MCF 10A (cell line): ENCODE measurements around the gene ATOH8. TPM values are rescaled to one million over a fixed set of nuclear protein-coding genes. Genes with fewer than 3 reads are reported as not detected.

ENCODE experiments used
- BruUV-seq: library from RNA; stranded (reverse); fragments of 400-500 nt; replicated peaks from 2 replicates; lab custom pipeline; 2021; lab: Mats Ljungman, UMichigan
- CTCF ChIA-PET: fragments of 300-600 bp; sonication (Branson Sonifier 250); formaldehyde crosslinking; extraction: SDS; loops from one replicate; lab custom pipeline; 2021; ENCODE audit warnings: antibody characterized with exemption, inconsistent platforms; lab: Yijun Ruan, JAX
- POLR2A ChIA-PET: fragments of 300-600, 350-650 bp; sonication (Branson Sonifier 250); formaldehyde crosslinking; extraction: SDS; loops from one replicate; lab custom pipeline; 2020; ENCODE audit warnings: antibody characterized with exemption, inconsistent platforms; lab: Yijun Ruan, JAX
- DNase-seq: peaks from one replicate; pipeline ENCODE4 v3.0.0-alpha.2; 2018; ENCODE audit not compliant: unreplicated experiment
- H3K27ac Mint-ChIP-seq: one replicate; pipeline ENCODE4 v1.8.0; 2022; ENCODE audit warnings: mild to moderate bottlenecking, low read depth, mixed read lengths; ENCODE audit not compliant: unreplicated experiment
- H3K27me3 Mint-ChIP-seq: one replicate; pipeline ENCODE4 v1.8.0; 2022; ENCODE audit warnings: mixed read lengths; ENCODE audit not compliant: insufficient read depth, unreplicated experiment
- H3K36me3 Mint-ChIP-seq: one replicate; pipeline ENCODE4 v1.8.0; 2022; ENCODE audit warnings: mild to moderate bottlenecking, moderate library complexity, mixed read lengths; ENCODE audit not compliant: insufficient read depth, unreplicated experiment
- H3K4me1 Mint-ChIP-seq: one replicate; pipeline ENCODE4 v1.8.0; 2022; ENCODE audit warnings: mixed read lengths; ENCODE audit not compliant: insufficient read depth, unreplicated experiment
- H3K4me3 Mint-ChIP-seq: one replicate; pipeline ENCODE4 v1.8.0; 2022; ENCODE audit warnings: mild to moderate bottlenecking, moderate library complexity, mixed read lengths; ENCODE audit not compliant: unreplicated experiment
- H3K9me3 Mint-ChIP-seq: one replicate; pipeline ENCODE4 v1.8.0; 2022; ENCODE audit warnings: mixed read lengths; ENCODE audit not compliant: unreplicated experiment
- intact Hi-C: fragments of 100-400 bp; cut with micrococcal nuclease; formaldehyde crosslinking; loops from 2 replicates; pipeline ENCODE4 v1.14.1; 2022
- total RNA-seq: library from RNA; stranded (reverse); gene quantifications from 2 replicates; pipeline ENCODE4 v1.2.3, GENCODE V29; 2022
- TF ChIP-seq, protein P1 (sequence below): fragments of 200-600 bp; IDR thresholded peaks from one replicate; pipeline ENCODE4 v1.8.0; 2022; ENCODE audit warnings: antibody characterized with exemption, mild to moderate bottlenecking; ENCODE audit not compliant: unreplicated experiment

The ATOH8 gene
- total RNA-seq, 1 experiment from 2014 or later = 0.72 TPM

DNA sequence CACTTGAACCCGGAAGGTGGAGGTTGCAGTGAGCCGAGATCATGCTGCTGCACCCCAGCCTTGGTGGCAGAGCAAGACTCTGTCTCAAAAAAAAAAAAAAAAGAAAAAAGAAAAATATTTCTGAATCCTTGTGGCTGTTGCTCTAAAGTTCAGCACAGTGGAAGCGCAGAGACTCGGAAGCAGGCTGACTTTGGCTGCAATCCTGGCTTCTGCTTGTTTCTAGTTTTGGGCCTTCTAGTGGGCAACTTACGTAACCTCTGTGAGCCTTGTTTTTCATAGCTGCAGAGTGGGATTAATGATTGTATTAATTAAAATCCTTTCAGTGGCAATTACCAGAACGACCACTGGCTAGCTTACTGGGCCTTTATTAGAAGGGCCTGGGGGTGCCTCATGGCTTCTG is 31.3 kb upstream of the ATOH8 start:
- no peaks in the 10 kb centered on the region for H3K4me1 Mint-ChIP-seq
- H3K27ac Mint-ChIP-seq = no peak overlapping the region
- H3K36me3 Mint-ChIP-seq = no peaks in the 10 kb centered on the region
- CTCF ChIA-PET = interaction anchor here (1.1 to 2.4 kb wide), 2 partner anchors 18 to 92 kb away, joined by 4 to 7 read pairs; no protein-coding TSS in a partner anchor
- TF ChIP-seq, protein P1, sequence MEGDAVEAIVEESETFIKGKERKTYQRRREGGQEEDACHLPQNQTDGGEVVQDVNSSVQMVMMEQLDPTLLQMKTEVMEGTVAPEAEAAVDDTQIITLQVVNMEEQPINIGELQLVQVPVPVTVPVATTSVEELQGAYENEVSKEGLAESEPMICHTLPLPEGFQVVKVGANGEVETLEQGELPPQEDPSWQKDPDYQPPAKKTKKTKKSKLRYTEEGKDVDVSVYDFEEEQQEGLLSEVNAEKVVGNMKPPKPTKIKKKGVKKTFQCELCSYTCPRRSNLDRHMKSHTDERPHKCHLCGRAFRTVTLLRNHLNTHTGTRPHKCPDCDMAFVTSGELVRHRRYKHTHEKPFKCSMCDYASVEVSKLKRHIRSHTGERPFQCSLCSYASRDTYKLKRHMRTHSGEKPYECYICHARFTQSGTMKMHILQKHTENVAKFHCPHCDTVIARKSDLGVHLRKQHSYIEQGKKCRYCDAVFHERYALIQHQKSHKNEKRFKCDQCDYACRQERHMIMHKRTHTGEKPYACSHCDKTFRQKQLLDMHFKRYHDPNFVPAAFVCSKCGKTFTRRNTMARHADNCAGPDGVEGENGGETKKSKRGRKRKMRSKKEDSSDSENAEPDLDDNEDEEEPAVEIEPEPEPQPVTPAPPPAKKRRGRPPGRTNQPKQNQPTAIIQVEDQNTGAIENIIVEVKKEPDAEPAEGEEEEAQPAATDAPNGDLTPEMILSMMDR = no peak
- DNase-seq = no peak
- peaks cover 12% of the 10 kb centered on the region for H3K9me3 Mint-ChIP-seq
- no TSS peak for BruUV-seq
- intact Hi-C loops = no loop called here
- H3K27me3 Mint-ChIP-seq = no peaks in the 10 kb centered on the region
- POLR2A ChIA-PET = interaction anchor here (1.0 to 1.2 kb wide), 3 partner anchors 9 to 25 kb away, joined by 3 to 4 read pairs (median 3); no protein-coding TSS in a partner anchor
- H3K4me3 Mint-ChIP-seq = no peak overlapping the region

DNA sequence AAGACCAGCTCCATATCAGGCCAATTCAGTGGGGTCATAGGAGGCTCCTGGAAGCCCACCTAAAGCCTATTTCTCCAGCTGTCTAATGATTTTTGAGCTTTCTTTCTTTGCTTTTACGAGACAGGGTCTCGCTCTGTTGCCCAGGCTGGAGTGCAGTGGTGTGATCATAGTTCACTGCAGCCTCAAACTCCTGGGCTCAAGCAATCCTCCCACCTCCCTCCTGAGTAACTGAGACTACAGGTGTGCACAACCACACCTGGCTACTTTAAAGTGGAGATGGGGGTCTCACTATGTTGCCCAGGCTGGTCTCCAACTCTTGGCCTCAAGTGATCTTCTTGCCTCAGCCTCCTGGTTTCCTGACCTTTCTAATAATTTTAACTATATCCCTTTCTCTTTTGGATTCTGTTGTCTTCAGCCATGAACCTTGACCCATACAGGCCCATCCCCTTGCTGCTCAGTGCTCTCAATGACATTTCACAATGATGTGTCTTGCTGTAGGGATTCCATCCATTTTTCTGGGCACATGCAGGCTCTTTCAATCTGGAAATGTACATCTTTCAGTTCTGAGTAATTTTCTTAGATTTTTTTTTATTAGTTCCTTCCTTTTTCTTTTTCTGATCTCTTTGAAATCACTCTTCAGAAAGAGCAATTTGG is 30.0 kb upstream of the ATOH8 start:
- intact Hi-C loops = no loop called here
- H3K27me3 Mint-ChIP-seq = no peaks in the 10 kb centered on the region
- POLR2A ChIA-PET = interaction anchor here (1.0 to 1.2 kb wide), 5 partner anchors 11 to 97 kb away, joined by 3 to 4 read pairs (median 3); no protein-coding TSS in a partner anchor
- TF ChIP-seq, protein P1 = no peak
- no peak overlapping the region for H3K4me3 Mint-ChIP-seq
- CTCF ChIA-PET = interaction anchor here (1.0 to 3.8 kb wide), 10 partner anchors 11 to 90 kb away, joined by 3 to 50 read pairs (median 8); no protein-coding TSS in a partner anchor
- DNase-seq = no peak
- H3K36me3 Mint-ChIP-seq = no peaks in the 10 kb centered on the region
- H3K27ac Mint-ChIP-seq = peak overlapping the region; percentile 1
- BruUV-seq = no TSS peak
- H3K4me1 Mint-ChIP-seq = no peaks in the 10 kb centered on the region
- H3K9me3 Mint-ChIP-seq = peaks cover 12% of the 10 kb centered on the region

DNA sequence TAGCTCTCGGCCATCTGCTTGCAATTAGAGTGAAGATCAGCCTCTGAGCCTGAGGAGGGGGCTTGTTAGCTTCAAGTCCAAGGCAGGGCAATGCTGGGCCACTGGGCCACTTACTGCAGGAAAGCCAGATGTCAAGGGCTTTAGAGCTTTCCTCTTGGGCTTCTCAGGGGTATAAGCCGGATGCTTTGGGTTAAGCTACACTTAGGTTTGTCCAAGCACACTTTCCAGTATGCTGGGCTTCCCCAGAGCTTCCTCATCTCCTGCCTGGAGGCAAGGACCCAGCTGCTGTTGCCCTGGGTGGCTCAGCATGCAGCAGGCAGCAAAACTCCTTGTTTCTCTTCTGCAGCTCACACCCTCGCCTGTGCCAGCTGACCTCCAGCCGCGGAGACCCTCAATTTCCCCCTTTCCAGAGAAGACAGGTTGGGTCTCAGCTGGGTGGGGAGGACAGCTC is 29.0 kb upstream of the ATOH8 start:
- no TSS peak for BruUV-seq
- intact Hi-C loops = no loop called here
- H3K4me3 Mint-ChIP-seq = no peak overlapping the region
- ChIA-PET POLR2A (interaction anchor here (0.5 to 1.2 kb wide), 8 partner anchors 10 to 381 kb away, joined by 3 to 4 read pairs (median 3); partner anchors contain the start of genes POLR1A and PTCD3), CTCF (interaction anchor here (0.6 to 3.8 kb wide), 14 partner anchors 12 to 114 kb away, joined by 3 to 50 read pairs (median 4); no protein-coding TSS in a partner anchor)
- H3K27me3 Mint-ChIP-seq = no peaks in the 10 kb centered on the region
- DNase-seq = no peak
- H3K9me3 Mint-ChIP-seq = peaks cover 12% of the 10 kb centered on the region
- peaks cover 6% of the 10 kb centered on the region for H3K4me1 Mint-ChIP-seq
- no peaks in the 10 kb centered on the region for H3K36me3 Mint-ChIP-seq
- H3K27ac Mint-ChIP-seq = no peak overlapping the region
- TF ChIP-seq, protein P1 = no peak

DNA sequence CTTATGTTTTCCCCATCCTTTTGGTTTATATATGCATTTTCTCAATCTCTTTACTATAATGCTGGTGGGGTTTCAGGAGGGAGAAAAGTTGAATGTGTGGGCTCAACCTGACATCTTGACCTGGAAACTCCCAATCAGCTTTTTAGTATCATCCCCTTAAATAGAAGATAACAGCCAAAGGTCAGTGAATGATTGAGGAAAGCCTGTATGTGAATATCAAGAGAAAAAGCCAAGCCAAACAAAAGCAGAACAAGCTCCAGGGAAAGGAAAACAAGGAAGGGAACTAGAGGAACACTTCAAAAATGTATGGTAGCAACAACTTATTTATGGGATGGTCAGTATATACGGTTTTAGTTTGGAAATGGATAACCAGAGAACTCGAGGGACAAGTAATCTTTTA is 28.3 kb upstream of the ATOH8 start:
- H3K4me3 Mint-ChIP-seq = no peak overlapping the region
- no peaks in the 10 kb centered on the region for H3K36me3 Mint-ChIP-seq
- no peak for DNase-seq
- H3K27me3 Mint-ChIP-seq = no peaks in the 10 kb centered on the region
- TF ChIP-seq, protein P1 = no peak
- H3K4me1 Mint-ChIP-seq = peaks cover 6% of the 10 kb centered on the region
- no TSS peak for BruUV-seq
- intact Hi-C loops = no loop called here
- peaks cover 6% of the 10 kb centered on the region for H3K9me3 Mint-ChIP-seq
- POLR2A ChIA-PET = interaction anchor here (0.7 to 1.2 kb wide), 5 partner anchors 9 to 210 kb away, joined by 3 to 4 read pairs (median 3); no protein-coding TSS in a partner anchor
- CTCF ChIA-PET = interaction anchor here (0.7 to 3.8 kb wide), 11 partner anchors 13 to 89 kb away, joined by 3 to 50 read pairs (median 4); no protein-coding TSS in a partner anchor
- no peak overlapping the region for H3K27ac Mint-ChIP-seq
